GM19239 (cell line): ENCODE data around the gene GAL3ST2.
A peak's percentile ranks its signal among the peaks of the same experiment; 100 is the strongest.
"Not testable (repeated sequence)": the region's sequence is repeated elsewhere in the genome, so short reads cannot be mapped to it uniquely, and the experiment has no call there.

ENCODE experiments used
- DNase-seq: peaks from one replicate; pipeline ENCODE4 v3.0.0; 2011; ENCODE audit warnings: low spot score; ENCODE audit not compliant: insufficient read length
- FAIRE-seq: peaks from 2 replicates; lab custom pipeline; 2011; peaks lifted over from hg19 to GRCh38; lab: Jason Lieb, UNC

The GAL3ST2 gene

DNA sequence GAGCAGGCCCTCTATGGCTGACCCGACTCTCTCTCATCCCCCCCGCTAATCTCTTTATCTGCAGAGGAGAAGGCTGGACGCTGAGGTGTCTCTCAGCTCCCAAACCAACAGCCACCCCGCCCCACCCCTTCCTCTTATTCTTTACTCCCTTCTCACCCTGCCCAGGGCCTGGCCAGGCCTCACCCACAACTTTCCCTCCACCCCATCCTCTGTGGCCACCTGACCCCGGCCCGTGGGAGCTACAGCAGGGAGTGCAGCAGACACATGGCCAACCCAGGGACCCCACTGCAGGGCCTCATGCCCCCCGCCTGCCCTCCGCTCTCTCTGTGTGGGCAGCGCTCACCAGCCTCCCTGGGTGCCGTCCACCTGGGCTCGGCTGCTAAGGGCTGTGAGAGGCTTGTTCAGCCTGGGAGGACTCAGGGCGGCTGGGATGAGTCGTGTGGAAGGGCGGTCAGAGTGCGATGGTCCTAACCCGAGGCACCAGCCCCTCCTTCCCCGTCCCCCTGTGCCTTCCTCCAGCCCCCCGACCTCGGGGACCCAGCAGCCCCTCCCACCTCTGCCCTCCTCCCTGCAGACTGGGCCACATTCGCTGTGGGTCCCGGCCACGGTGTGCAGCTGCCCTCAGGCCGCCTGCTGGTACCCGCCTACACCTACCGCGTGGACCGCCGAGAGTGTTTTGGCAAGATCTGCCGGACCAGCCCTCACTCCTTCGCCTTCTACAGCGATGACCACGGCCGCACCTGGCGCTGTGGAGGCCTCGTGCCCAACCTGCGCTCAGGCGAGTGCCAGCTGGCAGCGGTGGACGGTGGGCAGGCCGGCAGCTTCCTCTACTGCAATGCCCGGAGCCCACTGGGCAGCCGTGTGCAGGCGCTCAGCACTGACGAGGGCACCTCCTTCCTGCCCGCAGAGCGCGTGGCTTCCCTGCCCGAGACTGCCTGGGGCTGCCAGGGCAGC, 39.1 kb downstream of the GAL3ST2 start:
- FAIRE-seq (no peak), DNase-seq (no peak)

DNA sequence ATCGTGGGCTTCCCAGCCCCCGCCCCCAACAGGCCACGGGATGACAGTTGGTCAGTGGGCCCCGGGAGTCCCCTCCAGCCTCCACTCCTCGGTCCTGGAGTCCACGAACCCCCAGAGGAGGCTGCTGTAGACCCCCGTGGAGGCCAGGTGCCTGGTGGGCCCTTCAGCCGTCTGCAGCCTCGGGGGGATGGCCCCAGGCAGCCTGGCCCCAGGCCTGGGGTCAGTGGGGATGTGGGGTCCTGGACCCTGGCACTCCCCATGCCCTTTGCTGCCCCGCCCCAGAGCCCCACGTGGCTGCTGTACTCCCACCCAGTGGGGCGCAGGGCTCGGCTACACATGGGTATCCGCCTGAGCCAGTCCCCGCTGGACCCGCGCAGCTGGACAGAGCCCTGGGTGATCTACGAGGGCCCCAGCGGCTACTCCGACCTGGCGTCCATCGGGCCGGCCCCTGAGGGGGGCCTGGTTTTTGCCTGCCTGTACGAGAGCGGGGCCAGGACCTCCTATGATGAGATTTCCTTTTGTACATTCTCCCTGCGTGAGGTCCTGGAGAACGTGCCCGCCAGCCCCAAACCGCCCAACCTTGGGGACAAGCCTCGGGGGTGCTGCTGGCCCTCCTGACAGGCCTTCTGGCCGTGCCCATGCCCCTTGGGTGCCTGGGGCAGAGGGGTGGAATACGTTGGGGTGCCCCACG, 40.0 kb downstream of the GAL3ST2 start:
- DNase-seq (no peak), FAIRE-seq (no peak)

DNA sequence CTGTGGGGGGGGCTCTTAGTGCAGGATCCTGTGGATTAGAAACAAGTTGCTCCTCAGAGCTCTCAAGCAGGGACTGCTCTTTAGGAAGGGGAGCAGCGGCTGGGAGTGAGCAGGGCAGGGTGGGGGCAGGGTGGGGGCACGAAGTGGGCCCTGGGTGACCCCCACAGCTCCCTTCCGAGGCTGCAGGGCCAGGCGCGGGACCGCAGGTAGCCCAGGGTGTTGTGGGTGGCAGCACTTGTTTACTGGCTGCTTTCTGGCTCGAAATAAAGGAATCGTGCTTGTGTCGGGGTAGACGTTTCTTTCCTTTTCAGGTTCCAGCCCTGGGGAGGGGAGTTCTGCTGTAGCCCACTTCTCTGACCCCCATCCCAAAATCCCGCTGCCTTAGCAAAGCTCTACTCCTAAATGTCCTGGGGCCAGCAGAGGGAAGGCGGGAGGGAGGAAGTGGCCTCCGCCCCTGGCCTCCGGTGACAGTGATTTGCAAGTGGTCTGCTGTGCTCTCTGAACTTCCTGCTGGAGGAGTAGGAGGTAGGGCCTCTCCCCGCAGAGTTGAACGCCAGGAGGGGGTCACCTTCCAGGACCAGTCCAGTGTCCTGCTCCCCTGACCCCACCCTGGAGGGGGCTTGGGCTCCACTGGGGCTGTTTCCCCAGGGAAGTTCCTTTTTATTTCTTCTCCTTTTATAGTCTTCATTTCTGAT, 40.7 kb downstream of the GAL3ST2 start:
- peak; percentile 28 for FAIRE-seq

DNA sequence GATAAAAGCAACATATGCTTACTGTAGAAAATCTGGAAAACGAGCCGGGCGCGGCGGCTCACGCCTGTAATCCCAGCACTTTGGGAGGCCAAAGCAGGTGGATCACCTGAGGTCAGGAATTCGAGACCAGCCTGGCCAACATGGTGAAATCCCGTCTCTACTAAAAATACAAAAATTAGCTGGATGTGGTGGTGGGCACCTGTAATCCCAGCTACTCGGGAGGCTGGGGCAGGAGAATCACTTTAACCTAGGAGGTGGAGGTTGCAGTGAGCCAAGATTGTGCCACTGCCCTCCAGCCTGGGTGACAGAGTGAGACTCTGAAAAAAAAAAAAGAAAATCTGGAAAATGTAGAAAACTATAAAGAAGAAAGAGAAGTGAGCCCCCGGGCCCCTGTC, 41.2 kb downstream of the GAL3ST2 start:
- not testable (repeated sequence) for FAIRE-seq, DNase-seq

More for the DNA sequence above, 40.7 kb downstream of the GAL3ST2 start:
- no peak for DNase-seq

DNA sequence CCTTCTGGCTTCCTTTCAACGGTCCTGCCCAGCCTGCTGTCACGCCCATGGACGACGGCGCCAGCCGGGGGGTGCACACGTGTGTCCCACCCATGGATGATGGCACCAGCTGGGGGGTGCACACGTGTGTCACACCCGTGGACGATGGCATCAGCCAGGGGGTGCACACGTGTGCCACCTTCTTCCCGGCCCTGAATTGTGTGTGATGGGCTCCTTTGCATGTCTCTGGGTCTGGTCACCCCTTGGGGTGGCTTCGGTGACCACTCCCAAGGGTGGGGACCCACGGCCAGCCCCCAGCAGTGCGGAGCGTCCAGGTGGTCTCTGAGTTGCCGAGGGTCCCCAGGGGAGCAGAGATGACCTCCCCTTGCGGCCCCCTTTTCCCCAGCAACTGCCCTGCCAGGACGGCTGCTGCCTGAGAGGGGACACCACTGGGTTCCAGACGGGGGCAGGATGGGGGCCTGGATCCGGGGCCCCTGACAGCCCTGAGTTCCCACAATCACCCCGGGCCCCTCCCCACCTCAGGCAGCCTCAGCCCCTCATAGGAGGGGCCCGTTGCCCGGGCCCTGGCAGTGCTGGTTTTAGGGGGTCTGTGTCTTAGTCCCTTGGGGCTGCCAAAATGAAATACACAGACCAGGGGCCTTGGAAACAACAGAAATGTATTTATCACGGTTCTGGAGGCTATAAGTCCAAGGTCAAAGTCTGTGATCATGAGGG, 41.8 kb downstream of the GAL3ST2 start:
- DNase-seq = no peak
- FAIRE-seq = no peak

DNA sequence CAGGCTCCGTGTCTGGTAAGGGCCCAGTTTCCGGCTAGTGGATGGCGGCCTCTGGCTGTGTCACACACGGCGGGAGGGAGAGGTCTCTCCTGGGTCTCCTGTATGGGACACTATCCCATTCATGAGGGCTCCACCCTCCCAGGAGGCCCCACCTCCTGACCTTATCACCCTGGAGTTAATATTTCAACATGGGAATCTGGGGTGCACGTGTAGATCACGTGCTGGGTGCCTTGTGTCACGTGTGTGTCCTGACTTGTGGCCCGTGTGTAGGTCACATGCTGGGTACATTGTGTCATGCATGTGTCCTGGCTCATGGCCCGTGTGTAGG, 42.3 kb downstream of the GAL3ST2 start:
- DNase-seq = no peak
- no peak for FAIRE-seq

DNA sequence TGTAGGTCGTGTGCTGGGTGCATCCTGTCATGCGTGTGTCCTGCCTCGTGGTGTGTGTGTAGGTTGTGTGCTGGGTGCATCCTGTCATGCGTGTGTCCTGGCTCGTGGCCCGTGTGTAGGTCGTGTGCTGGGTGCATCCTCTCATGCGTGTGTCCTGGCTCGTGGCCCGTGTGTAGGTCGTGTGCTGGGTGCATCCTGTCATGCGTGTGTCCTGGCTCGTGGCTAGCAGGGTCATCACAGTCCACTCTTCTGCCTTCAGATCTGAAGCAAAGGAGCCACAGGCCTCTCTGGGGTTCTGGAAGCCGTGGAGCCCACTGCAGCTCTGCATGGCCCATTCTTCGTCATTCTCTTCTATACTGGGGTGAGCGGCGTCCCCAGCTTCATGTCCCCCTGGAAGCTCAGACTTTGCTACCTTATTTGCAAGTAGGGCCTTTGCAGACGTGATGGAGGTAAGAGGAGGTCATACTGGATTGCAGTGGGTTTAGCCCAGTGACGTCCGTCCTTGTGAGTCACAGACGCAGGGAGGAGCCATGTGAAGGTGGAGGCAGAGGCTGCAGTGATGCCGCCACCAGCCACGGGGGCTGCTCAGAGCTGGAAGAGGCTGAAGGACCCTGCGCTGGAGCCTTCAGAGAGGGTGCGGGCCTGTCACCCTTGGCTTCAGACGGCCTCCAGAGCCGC, 43.5 kb downstream of the GAL3ST2 start:
- FAIRE-seq = not testable (repeated sequence)

DNA sequence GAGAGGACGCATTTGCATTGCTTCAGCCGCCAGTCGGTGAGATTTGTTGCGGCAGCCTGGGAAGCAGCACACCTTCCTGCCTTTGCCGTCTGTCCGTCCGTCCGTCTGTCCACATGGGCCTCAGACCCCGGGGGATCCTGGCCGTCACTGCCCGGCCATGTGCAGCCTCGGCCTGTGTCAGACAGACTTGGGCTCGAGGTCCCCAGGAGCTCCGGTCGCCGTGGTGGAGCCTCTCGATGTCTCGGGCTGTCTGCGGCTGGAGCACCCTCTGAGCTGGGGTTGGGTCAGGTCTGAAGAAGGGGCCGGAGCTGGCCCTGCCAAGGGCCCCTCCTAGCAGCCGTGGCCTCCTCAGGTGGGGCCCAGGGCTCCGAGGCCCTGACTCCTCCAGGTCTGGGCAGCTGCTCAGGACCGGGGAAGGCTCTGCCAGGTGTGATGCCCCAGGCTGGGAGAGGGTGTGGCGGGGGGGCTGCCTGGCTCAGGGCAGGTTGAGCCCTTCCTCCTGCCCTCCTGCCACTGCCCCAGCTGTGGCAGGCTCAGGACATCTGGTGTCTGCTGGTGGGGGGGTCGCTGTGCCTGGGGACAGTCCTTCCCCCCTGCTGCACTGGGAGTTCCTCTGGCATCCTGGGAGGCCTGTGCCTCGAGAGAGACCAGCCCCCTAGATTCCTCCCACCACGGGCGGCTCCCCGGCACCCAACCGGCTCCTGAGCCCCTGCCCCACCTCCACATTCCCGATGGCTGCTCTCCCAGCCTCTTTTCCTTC, 44.2 kb downstream of the GAL3ST2 start:
- no peak for DNase-seq
- no peak for FAIRE-seq

More for the DNA sequence above, 43.5 kb downstream of the GAL3ST2 start:
- not testable (repeated sequence) for DNase-seq

DNA sequence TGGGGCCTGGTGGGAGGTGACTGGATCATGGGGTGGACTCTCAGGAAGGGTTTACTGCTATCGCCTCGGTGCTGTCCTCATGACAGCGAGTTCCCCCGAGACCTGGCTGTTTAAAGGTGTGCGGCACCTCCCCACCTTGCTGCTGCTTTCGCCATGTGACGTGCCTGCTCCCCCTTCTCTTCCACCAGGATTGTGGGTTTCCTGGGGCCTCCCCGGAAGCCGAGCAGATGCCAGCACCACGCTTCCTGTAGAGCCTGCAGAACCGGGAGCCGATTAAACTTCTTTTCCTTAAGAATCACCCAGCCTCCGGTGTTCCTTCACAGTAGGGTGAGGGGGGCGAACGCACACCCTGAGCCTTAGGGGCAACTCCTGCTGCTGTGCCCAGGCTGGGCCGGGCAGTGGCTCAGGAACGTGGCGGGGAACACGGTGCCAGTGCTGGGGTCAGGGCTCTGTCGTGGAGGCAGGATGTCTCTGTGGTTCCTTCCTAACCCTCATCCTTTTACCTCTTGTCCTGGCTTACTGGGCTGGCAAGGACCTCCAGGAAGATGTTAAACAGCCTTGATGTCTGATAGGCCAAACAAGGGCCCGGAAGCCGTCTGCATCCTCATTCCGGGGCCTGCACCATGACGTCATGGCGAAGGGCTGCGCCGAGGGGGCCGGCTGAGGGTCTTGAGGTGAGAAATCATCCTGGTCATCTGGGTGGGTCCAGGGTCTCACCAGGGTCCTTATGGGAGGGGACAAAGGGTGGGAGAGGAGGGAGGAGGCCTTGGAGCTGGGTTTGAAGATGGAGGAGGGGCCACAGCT, 45.0 kb downstream of the GAL3ST2 start:
- FAIRE-seq (no peak), DNase-seq (no peak)

DNA sequence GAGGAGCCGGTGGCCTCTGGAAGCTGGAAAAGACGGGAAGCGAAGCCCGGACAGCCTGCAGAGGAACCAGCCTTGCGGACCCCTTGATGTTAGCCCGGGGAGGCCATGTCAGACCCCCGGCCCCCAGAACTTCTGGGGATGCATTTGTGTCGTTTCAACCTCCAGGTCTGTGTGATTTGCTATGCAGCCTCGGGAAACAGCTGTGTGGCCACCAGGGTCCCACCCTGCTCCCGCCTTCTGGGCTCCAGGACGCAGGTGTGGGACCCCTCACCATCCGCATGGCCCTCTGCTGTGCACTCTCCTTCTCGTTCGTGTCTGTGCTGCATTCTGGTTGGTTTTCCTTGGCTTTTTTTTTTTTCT, 45.6 kb downstream of the GAL3ST2 start:
- no peak for DNase-seq
- FAIRE-seq = no peak

DNA sequence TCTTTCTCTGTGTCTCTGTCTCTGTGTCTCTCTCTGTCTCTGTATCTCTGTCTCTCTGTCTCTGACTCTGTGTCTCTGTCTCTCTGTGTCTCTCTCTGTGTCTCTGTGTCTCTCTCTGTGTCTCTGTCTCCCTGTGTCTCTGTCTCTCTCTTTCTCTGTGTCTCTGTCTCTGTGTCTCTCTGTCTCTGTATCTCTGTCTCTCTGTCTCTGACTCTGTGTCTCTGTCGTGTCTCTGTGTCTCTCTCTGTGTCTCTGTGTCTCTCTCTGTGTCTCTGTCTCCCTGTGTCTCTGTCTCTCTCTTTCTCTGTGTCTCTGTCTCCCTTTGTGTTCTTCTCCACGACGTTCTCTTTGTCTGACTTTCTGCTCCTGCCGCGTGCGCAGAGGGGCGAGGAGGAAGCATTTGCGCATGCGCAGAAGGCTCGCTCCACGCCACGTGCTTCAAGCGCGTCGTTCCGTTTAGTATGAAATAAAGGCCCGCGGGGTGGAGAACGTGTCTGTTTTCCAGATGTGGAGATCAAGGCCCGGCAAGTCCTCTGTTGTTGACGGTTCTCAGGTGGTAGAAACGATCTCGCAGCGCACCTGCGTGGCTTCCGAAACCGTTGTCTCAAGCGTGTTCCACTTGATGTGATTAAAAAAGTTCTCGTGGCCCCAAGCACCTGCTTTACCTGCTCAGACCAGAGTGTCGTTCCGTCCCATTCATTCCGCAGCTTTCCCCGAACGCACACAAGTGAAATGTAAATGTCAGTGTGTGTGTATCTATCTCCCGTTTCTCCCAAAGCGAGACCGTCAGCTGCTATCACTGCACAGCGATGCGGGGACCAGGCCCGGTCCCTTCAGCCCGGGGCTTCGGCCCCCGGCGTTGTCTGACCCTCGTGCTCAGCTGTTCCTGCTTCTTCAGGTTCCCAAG, 47.2 kb downstream of the GAL3ST2 start:
- DNase-seq, FAIRE-seq: not testable (repeated sequence)

DNA sequence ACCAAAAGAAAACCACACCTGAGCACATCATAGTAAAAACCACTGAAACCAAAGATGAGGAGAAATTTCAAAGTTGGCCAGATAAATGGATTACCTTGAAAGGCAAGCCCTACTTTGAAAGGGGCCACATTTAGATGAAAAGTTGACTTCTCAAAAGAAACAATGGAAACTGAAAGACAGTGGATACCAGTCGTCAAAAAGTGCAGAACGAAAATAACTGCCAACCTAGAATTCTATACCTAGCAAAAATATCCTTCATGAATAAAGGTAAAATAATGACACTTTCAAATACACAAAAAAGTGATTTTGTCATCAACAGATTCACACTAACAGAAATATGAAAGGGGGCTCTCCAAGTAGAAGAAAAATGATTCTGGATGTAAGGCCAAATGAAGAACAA, 50.8 kb downstream of the GAL3ST2 start:
- FAIRE-seq (no peak), DNase-seq (no peak)

DNA sequence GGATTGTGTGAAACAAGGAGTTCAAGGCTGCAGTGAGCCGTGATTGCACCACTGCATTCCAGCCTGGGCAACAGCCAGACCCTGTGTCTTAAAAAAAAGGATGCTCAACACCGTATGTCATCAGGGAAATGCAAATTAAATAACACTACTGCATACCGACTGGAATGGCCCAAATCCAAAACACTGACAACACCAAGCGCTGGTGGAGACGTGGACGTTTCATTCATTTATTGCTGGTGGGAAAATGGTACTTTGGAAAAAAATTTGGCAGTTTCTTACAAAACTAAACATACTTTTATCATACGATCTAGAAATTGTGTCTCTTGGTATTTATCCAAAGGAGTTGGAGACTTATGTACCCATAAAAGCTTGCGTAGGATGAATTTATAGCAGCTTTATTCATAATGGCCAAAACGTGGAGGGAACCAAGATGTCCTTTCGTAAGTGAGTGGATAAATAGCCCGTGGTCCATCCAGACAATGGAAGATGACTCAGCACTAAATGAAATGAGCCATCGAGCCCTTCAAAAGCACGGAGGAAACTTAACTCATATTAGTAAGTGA, 56.6 kb downstream of the GAL3ST2 start:
- FAIRE-seq (no peak), DNase-seq (no peak)

DNA sequence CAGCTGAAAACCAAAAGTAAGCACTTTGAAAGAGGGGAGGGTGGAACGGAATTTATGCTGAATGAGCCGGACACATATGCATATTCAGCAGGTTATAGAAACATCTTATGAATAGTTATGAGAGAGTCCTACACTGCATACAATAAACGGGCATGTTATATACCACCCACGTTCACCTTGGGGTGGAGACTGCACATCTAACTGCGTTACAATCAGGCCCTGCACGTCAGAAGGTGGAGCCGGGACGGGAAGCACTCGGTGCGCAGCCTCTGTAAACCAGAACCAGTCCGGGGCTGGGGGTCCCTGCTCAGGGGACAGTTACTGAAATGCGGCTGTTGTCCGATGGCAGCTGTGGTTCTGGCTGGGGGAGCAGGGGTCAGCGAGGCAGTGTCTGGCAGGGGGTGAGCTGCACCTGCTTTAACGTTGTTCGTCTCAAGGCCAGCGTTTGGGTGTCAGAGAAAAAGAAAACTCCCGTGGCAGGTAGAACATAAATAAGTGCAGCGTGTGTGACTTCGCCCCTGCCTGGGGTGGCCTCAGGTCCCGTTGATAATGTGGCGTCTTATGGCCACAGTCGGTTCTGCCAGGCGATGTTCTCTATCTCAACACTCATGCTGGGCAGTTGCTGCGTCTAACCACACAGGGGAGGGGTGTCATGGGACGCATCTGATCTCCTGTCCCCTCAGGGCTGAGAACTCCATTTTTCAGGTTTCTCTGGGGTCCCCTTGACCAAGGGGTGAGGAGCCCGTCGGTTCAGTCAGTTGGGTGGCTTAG, 57.3 kb downstream of the GAL3ST2 start:
- not testable (repeated sequence) for FAIRE-seq, DNase-seq

DNA sequence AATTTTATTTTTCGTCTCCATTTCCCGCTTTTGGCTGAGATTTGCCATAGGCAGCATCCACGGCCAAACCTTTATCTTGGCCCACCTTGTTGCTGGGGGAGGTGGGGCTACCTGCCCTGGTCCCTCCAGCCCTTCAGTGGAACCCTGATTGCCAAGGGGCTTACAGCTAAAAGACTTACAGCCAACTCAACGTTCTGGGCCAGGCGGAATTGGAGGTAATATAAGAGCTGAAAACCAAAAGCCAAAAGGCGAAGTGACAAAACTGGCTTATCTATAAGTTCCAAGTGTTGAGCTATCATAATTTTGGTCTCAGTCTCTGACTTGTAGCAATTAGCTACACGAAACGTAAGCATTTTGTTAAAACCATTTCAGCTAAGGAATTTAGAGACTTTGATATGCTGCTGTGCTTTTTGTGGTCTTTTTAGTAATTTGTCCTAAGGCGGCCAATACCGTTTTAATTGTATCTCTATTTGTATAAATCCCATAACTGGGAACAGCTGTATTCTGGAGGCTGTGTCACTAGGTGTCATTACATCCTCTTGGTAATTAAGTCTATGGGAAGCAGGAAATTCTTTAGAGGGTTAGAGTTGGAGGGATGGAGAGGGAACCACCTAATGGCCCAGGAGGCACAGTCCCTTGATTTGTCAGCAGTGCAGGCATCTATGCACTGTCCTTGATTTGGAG, 58.0 kb downstream of the GAL3ST2 start:
- no peak for FAIRE-seq

DNA sequence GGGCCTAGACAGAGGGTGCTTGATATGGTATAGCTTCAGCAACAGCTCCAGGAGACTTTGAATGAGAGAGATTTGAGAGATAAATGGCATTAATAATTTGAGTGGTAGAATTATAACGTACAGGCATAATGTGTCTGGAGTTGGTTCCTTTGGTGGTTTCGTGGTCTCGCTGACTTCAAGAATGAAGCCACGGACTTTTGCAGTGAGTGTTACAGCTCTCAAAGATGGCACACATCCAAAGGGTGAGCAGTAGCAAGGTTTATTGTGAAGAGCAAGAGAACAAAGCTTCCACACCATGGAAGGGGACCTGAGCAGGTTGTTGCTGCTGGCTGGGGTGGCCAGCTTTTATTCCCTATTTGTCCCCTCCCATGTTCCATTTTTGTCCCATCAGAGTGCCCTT, 59.0 kb downstream of the GAL3ST2 start:
- FAIRE-seq (no peak), DNase-seq (no peak)

More for the DNA sequence above, 58.0 kb downstream of the GAL3ST2 start:
- no peak for DNase-seq
